ENCODE results near the gene DDIAS.

Gene DDIAS

DNA sequence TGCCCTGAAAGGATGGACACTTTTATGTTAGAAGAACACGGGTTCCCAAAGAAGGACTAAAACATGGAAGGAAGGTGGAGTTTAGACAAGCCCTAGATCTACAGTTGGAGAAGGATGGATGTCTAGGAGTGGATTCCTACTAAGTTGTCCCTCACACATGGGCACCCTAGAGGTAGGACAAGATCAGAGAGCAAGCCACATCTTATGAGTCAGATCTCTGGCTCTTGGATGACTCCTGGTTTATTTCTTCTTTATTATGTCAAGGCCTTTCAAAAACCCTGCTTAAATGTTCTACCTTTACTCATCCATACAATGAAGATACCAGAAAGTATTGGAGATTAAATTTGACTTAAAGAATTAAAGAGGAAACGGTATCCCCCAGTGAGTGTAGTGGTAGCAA lies 35.7 kb upstream of the DDIAS start:
- Histone ChIP-seq H3K79me2 (ENCODE audit: control insufficient read depth, insufficient read depth, low read length, unreplicated experiment) (no peaks in the 10 kb centered on the region), H3K36me3 (ENCODE audit: insufficient read depth, low read length) (no peaks in the 10 kb centered on the region), H2AFZ (ENCODE audit: low read length, unreplicated experiment) (peak overlapping the region; percentile 17), H3K4me3 (ENCODE audit: low read depth, low read length) (no peak overlapping the region), H3K4me1 (ENCODE audit: control insufficient read depth, insufficient read depth, low read length, unreplicated experiment) (peaks cover 33% of the 10 kb centered on the region), H3K27ac (ENCODE audit: low read depth, low read length) (no peak overlapping the region), H3K27me3 (ENCODE audit: insufficient read depth, low read length) (no peaks in the 10 kb centered on the region)

DNA sequence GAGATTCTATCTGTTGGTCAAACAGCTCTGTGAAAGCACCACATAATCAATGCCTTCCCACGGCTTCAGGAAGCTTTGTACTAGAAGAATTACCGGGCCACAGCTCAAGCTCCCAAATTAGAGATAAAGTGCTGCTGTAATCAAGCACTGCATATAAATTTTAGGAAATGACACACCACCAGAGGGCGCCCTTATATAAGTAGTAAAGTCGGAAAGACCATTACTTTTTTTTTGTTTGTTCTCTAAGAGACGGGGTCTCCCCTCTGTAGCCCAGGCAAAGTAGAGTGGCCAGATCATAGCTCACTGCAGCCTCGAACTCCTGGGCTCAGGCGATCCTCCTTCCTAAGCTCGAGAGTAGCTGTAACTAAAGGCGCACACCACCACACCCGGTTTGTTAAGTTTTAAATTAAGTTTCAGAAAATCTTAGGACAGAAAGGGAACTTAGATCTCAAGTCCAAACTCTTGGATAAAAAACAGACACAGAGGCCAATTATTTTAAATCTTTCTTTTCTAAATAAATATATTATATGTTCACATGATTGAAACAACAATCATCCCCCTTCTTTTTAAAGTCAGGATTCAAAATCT lies 33.9 kb upstream of the DDIAS start:
- H3K4me3 ChIP-seq (ENCODE audit: low read depth, low read length), result peak overlapping the region; percentile 64
- no peaks in the 10 kb centered on the region for H3K79me2 ChIP-seq (ENCODE audit: control insufficient read depth, insufficient read depth, low read length, unreplicated experiment)
- H3K27ac ChIP-seq (ENCODE audit: low read depth, low read length), result no peak overlapping the region
- H2AFZ ChIP-seq (ENCODE audit: low read length, unreplicated experiment), result peak overlapping the region; percentile 91
- no peaks in the 10 kb centered on the region for H3K27me3 ChIP-seq (ENCODE audit: insufficient read depth, low read length)
- H3K4me1 ChIP-seq (ENCODE audit: control insufficient read depth, insufficient read depth, low read length, unreplicated experiment), result peaks cover 25% of the 10 kb centered on the region
- no peaks in the 10 kb centered on the region for H3K36me3 ChIP-seq (ENCODE audit: insufficient read depth, low read length)

DNA sequence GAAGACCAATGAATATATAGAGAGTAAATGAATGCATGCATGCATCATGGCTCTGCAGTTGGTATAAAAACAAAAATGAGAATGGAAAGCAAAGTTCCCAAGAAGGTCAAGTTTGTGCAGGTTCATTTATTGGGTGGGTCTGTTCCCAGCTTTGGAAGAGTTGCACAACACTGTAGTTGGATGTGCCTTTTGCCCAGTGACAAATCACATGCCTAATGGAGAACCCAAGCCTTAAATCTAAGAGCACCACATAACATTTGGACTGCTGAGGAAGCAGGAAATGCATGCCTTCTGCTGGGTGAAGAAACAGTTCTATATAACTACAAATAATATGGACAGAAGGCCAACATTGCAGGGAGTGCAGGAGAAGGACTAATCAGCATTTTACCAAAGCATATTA lies 31.9 kb upstream of the DDIAS start:
- H3K79me2 ChIP-seq (ENCODE audit: control insufficient read depth, insufficient read depth, low read length, unreplicated experiment), result no peaks in the 10 kb centered on the region
- no peaks in the 10 kb centered on the region for H3K27me3 ChIP-seq (ENCODE audit: insufficient read depth, low read length)
- H3K4me3 ChIP-seq (ENCODE audit: low read depth, low read length), result no peak overlapping the region
- H3K27ac ChIP-seq (ENCODE audit: low read depth, low read length), result no peak overlapping the region
- H3K36me3 ChIP-seq (ENCODE audit: insufficient read depth, low read length), result no peaks in the 10 kb centered on the region
- no peak overlapping the region for H2AFZ ChIP-seq (ENCODE audit: low read length, unreplicated experiment)
- peaks cover 17% of the 10 kb centered on the region for H3K4me1 ChIP-seq (ENCODE audit: control insufficient read depth, insufficient read depth, low read length, unreplicated experiment)

DNA sequence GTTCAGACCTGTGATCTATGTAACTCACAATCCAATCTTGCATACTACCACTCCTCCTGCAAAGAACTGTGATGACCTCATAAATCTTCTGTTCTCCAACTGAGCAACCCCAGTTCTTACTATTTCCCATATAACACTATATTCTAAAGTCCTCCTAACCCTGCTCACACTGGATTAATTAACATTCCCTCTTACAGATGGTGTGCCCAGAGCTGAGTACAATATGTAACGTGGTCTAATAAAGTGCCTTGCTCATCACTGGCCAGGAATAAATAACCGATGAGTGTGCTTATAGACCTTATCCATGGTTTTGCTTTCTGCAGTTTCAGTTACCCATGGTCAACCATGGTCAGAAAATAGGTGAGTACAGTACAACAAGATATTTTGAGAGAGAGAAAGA lies 29.9 kb upstream of the DDIAS start:
- Histone ChIP-seq H3K27me3 (ENCODE audit: insufficient read depth, low read length) (no peaks in the 10 kb centered on the region), H3K36me3 (ENCODE audit: insufficient read depth, low read length) (no peaks in the 10 kb centered on the region)

DNA sequence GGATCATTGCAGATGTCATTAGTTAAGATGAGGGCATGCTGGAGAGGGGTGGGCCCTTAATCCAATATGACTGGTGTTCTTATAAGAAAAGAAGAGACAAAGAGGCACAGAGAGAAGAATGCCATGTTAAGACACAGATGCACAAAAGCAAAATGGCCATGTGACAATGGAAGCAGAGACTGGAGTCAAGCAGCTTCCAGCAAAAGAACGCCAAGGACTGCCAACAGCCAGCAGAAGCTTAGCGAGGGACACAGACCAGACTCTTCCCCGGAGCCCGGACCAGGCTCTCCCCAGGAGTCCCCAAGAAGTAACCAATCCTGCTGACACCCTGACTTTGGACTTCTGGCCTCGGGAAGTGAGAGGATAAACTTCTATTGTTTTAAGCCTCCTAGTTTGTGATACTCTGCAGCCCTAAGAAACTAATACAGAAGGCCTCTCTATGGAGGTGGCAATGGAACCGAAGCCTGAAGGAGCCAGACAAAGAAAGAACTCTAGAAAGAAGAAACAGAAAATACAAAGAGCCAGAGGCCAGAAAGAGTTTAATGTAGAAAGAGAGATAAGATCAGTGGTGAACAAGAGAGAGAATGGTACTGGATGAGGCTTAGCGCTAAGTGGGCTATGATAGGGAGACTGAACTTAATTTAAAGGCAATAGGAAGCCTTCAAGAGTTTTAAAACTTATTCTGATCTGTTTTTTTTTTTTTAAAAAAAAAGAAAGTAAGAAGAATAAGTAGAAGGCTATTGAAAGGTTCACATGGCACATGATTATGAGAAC lies 29.0 kb upstream of the DDIAS start:
- Histone ChIP-seq H2AFZ (ENCODE audit: low read length, unreplicated experiment) (no peak overlapping the region), H3K4me3 (ENCODE audit: low read depth, low read length) (no peak overlapping the region), H3K4me1 (ENCODE audit: control insufficient read depth, insufficient read depth, low read length, unreplicated experiment) (peaks cover 8% of the 10 kb centered on the region), H3K79me2 (ENCODE audit: control insufficient read depth, insufficient read depth, low read length, unreplicated experiment) (no peaks in the 10 kb centered on the region), H3K36me3 (ENCODE audit: insufficient read depth, low read length) (no peaks in the 10 kb centered on the region), H3K27ac (ENCODE audit: low read depth, low read length) (no peak overlapping the region), H3K27me3 (ENCODE audit: insufficient read depth, low read length) (no peaks in the 10 kb centered on the region)

More for the DNA sequence above, 29.9 kb upstream of the DDIAS start:
- no peaks in the 10 kb centered on the region for H3K79me2 ChIP-seq (ENCODE audit: control insufficient read depth, insufficient read depth, low read length, unreplicated experiment)
- no peak overlapping the region for H3K27ac ChIP-seq (ENCODE audit: low read depth, low read length)
- no peak overlapping the region for H2AFZ ChIP-seq (ENCODE audit: low read length, unreplicated experiment)
- no peak overlapping the region for H3K4me3 ChIP-seq (ENCODE audit: low read depth, low read length)
- H3K4me1 ChIP-seq (ENCODE audit: control insufficient read depth, insufficient read depth, low read length, unreplicated experiment), result peaks cover 8% of the 10 kb centered on the region

DNA sequence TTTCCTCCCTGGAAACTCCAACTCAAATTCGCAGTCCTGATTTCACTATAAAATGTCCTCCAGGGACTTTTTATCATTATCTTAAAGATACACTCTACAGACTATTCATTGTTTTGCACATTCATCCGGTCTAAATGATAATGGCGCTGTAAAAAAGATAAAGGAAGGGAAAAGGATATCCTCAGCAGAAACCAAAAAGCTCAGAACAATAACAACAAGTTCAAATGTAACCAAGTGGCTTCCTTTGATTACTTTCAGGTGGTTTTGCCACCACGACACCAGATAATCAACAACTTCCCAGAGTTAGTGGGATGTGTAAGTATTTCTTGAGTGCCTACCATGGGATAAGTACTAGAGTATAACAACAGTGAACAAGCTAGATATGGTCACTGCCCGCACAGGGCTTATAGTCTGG lies 27.6 kb upstream of the DDIAS start:
- Histone ChIP-seq H3K4me3 (ENCODE audit: low read depth, low read length) (no peak overlapping the region), H3K27me3 (ENCODE audit: insufficient read depth, low read length) (no peaks in the 10 kb centered on the region), H3K36me3 (ENCODE audit: insufficient read depth, low read length) (no peaks in the 10 kb centered on the region), H3K27ac (ENCODE audit: low read depth, low read length) (no peak overlapping the region), H3K4me1 (ENCODE audit: control insufficient read depth, insufficient read depth, low read length, unreplicated experiment) (peaks cover 8% of the 10 kb centered on the region), H2AFZ (ENCODE audit: low read length, unreplicated experiment) (no peak overlapping the region), H3K79me2 (ENCODE audit: control insufficient read depth, insufficient read depth, low read length, unreplicated experiment) (no peaks in the 10 kb centered on the region)

DNA sequence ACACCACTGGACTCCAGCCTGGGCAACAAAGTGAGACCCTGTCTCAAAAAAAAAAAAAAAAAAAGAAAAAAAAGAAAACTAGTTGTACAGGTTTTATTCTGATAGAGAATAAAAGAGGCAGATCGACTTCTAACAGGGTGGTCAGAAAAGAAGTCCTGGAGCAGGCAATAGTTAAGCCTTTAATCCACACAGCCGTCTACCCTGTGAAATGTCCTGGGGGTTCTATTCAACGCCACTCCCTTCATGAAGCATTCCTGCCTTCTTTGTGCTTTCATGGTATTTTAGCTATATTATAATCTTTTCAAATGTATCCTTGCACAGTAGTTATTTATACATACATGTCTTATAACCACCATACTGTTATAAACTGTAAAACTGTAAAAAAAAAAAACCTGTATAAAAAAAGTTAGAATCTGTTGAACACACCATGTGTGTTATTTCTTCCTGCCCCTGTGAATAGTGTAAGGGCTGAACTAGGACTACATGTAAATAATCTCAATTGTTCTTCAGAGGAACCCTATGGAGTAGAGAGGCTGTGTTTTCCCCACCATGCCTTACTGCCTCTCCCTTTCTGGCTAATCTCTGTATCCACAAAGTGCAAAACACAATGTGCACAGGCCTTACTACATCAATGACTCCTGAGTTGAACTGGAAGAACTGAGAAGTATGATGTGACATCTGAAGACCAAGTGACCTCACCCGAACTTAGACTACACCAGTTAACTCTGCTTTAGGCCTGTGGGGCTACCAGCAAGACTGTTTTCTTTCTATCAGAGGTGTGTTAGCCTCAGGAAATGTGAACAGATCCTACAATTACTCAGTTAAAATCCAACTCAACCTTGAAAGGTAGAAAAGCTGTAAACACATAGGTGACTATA lies 26.7 kb upstream of the DDIAS start:
- no peaks in the 10 kb centered on the region for H3K79me2 ChIP-seq (ENCODE audit: control insufficient read depth, insufficient read depth, low read length, unreplicated experiment)
- H3K4me1 ChIP-seq (ENCODE audit: control insufficient read depth, insufficient read depth, low read length, unreplicated experiment), result peaks cover 2% of the 10 kb centered on the region
- H3K4me3 ChIP-seq (ENCODE audit: low read depth, low read length), result no peak overlapping the region
- no peaks in the 10 kb centered on the region for H3K36me3 ChIP-seq (ENCODE audit: insufficient read depth, low read length)
- no peak overlapping the region for H2AFZ ChIP-seq (ENCODE audit: low read length, unreplicated experiment)
- H3K27me3 ChIP-seq (ENCODE audit: insufficient read depth, low read length), result no peaks in the 10 kb centered on the region
- H3K27ac ChIP-seq (ENCODE audit: low read depth, low read length), result no peak overlapping the region

DNA sequence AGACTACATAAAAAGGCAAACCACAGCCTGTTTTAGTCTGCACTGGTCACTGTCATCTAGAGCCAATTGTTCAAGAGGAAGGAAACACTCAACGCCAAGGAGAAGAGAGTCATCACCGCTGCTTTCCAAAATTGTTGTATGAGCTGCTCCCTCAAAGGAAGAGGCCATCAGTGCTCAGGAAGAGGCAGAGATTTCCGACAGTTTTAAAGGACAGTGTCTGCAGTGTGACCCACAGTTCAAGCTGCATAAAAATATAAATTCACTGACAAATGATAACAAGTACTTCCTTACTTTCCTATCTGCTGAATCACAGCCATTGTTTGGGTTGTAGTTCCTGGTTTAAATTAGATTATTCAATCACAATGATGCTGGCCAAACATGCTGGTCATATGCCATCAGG lies 17.7 kb upstream of the DDIAS start:
- peaks cover 9% of the 10 kb centered on the region for H3K79me2 ChIP-seq (ENCODE audit: control insufficient read depth, insufficient read depth, low read length, unreplicated experiment)

DNA sequence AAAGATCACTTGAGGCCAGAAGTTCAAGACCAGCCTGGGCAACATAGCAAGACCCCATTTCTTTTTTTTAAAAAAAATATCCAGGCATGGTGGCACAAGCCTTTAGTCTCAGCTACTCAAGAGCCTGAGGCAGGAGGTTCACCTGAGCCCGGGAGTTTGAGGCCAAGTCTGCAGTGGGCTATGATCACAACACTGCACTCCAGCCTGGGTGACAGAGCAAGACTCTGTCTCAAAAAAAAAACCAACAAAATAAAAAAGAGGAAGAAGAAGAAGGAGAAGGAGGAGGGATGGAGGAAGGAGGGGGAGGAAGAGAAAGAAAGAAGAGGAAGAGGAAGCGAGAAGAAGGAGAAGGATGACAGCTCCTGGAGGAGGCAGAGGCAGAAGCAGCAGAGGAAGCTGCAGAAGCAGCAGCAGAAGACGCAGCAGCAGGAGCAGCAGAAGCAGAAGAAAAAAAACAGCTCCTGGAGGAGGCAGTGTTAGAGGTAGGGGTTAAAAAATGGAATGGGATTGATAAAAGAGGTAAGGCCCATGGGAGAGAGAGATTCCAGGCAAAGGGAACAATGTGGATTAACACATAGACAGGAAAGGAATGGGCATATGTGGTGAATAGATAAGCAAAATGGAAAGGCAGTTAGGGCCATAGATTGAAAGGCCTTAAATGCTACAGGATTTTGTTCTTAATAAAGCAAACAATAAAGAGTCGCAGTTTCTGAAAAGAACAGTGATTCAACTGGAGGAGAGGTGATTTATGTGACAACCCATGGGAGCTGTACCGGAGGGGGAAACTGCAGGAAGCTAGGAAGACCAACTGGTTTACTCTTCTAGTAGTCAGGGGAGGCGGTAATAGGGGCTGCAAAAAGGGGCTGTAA lies 12.2 kb upstream of the DDIAS start:
- Histone ChIP-seq H2AFZ (ENCODE audit: low read length, unreplicated experiment) (no peak overlapping the region), H3K36me3 (ENCODE audit: insufficient read depth, low read length) (no peaks in the 10 kb centered on the region), H3K4me3 (ENCODE audit: low read depth, low read length) (no peak overlapping the region), H3K4me1 (ENCODE audit: control insufficient read depth, insufficient read depth, low read length, unreplicated experiment) (no peaks in the 10 kb centered on the region), H3K27ac (ENCODE audit: low read depth, low read length) (no peak overlapping the region), H3K79me2 (ENCODE audit: control insufficient read depth, insufficient read depth, low read length, unreplicated experiment) (peaks cover 5% of the 10 kb centered on the region), H3K27me3 (ENCODE audit: insufficient read depth, low read length) (no peaks in the 10 kb centered on the region)

More for the DNA sequence above, 17.7 kb upstream of the DDIAS start:
- H2AFZ ChIP-seq (ENCODE audit: low read length, unreplicated experiment), result no peak overlapping the region
- H3K27ac ChIP-seq (ENCODE audit: low read depth, low read length), result no peak overlapping the region
- no peaks in the 10 kb centered on the region for H3K36me3 ChIP-seq (ENCODE audit: insufficient read depth, low read length)
- no peaks in the 10 kb centered on the region for H3K4me1 ChIP-seq (ENCODE audit: control insufficient read depth, insufficient read depth, low read length, unreplicated experiment)
- H3K4me3 ChIP-seq (ENCODE audit: low read depth, low read length), result no peak overlapping the region
- H3K27me3 ChIP-seq (ENCODE audit: insufficient read depth, low read length), result no peaks in the 10 kb centered on the region

DNA sequence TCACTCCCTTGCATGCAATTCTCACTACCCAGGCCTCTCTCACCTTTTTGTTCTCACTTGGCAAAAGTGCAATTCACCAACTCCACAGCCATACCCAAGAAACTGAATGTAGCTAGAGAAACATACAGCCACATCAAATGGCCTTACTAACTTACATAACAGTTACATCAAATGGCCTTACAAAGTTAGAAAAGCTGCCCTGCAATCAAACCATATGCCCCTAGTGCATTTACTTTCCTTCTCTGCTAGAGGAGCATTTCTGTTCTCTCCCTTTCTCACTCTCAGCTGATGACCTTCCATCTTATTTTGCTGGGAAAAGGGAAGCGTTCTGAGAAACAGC lies 11.6 kb upstream of the DDIAS start:
- Histone ChIP-seq H3K36me3 (ENCODE audit: insufficient read depth, low read length) (no peaks in the 10 kb centered on the region), H3K4me3 (ENCODE audit: low read depth, low read length) (no peak overlapping the region), H3K27ac (ENCODE audit: low read depth, low read length) (no peak overlapping the region), H2AFZ (ENCODE audit: low read length, unreplicated experiment) (no peak overlapping the region), H3K27me3 (ENCODE audit: insufficient read depth, low read length) (no peaks in the 10 kb centered on the region), H3K79me2 (ENCODE audit: control insufficient read depth, insufficient read depth, low read length, unreplicated experiment) (peaks cover 5% of the 10 kb centered on the region), H3K4me1 (ENCODE audit: control insufficient read depth, insufficient read depth, low read length, unreplicated experiment) (no peaks in the 10 kb centered on the region)
